GM23338 (cell line): ENCODE data around the gene BICDL2.
A peak's percentile ranks its signal among the peaks of the same experiment; 100 is the strongest.

Source experiments
- CREB1 ChIP-seq: fragments of 250-450 bp; sonication (Bioruptor Pico); IDR thresholded peaks from 2 replicates; pipeline ENCODE4 v1.5.0; 2020; ENCODE audit warnings: low read depth, mild to moderate bottlenecking, moderate library complexity
- EZH2 ChIP-seq: fragments of 200-600 bp; sonication (generic); IDR thresholded peaks from one replicate; pipeline ENCODE4 v1.8.0; 2017; ENCODE audit warnings: antibody characterized with exemption, mild to moderate bottlenecking, low read depth; ENCODE audit not compliant: unreplicated experiment
- EZH2phosphoT487 ChIP-seq: fragments of 200-600 bp; sonication (generic); IDR thresholded peaks from one replicate; pipeline ENCODE4 v1.8.1; 2018; ENCODE audit warnings: antibody characterized with exemption; ENCODE audit not compliant: unreplicated experiment
- JUNB ChIP-seq: IDR thresholded peaks from one replicate; pipeline ENCODE4 v1.6.1; 2016; ENCODE audit warnings: antibody characterized with exemption; ENCODE audit not compliant: unreplicated experiment
- POLR2AphosphoS5 ChIP-seq: IDR thresholded peaks from 2 replicates; pipeline ENCODE4 v1.6.1; 2016; ENCODE audit warnings: antibody characterized with exemption, low read depth
- STAT1 ChIP-seq: IDR thresholded peaks from one replicate; pipeline ENCODE4 v1.6.1; 2016; ENCODE audit warnings: antibody characterized with exemption; ENCODE audit not compliant: unreplicated experiment
- TF ChIP-seq, protein P1 (sequence below), 2 experiments: fragments of 200-600 bp in 1 of 2; sonication (generic) in 1 of 2; conservative IDR thresholded peaks; 2 replicates each; pipeline versions ENCODE4 v1.5.1 to v1.6.1; 2016 to 2017; ENCODE audit warnings: antibody characterized with exemption in 2 of 2, low read depth in 2 of 2, mild to moderate bottlenecking in 2 of 2, moderate library complexity in 1 of 2
- TF ChIP-seq, protein P2 (sequence below): IDR thresholded peaks from one replicate; pipeline ENCODE4 v1.6.1; 2018; ENCODE audit warnings: antibody characterized with exemption; ENCODE audit not compliant: unreplicated experiment
- TF ChIP-seq, protein P3 (sequence below): IDR thresholded peaks from 2 replicates; pipeline ENCODE4 v1.6.1; 2016; ENCODE audit warnings: antibody characterized with exemption

DNA sequence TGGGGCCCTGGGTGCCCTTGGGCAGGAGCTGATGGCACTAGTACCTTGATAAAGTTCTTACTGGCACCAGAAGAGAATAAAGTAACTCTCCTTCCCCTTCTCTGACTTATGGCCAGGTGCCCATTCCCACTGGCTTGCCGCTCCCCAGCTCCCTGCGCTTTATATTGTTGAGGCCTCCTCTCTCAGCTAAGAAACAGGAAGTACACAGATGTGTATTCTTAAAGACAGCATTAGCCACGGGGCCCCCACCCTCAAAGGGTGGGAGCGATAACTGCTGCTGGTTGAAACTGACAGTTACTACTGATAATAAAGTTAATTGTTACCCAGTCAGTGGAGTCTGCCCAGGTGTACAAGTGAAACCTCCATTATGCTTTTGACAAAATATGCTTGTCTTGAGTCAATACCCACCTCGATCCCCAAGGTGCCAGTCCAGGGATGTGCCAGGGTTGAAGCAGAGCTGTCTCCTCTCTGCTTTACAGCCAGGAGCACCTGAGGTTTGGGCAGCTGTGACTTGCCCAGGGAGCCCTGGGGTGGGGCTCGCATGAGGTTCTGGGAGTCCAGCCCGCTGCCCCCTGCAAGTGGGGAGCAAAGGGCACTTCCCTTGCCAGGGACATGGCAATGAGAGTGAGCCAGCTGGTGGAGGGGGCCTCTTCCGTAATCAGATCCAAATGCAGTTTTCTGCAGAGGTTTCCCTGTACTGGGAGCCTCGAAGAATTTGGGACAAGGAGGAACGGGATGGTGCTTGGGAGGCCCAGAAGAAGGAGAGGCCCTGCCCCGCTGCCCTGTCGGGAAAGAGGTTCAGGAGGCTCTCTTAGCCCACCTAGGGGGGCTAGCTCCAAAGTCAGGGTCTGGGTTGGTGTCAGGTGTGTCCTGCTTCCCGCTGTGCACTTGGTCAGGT, 29.4 kb downstream of the BICDL2 start:
- TF ChIP-seq, protein P1, sequence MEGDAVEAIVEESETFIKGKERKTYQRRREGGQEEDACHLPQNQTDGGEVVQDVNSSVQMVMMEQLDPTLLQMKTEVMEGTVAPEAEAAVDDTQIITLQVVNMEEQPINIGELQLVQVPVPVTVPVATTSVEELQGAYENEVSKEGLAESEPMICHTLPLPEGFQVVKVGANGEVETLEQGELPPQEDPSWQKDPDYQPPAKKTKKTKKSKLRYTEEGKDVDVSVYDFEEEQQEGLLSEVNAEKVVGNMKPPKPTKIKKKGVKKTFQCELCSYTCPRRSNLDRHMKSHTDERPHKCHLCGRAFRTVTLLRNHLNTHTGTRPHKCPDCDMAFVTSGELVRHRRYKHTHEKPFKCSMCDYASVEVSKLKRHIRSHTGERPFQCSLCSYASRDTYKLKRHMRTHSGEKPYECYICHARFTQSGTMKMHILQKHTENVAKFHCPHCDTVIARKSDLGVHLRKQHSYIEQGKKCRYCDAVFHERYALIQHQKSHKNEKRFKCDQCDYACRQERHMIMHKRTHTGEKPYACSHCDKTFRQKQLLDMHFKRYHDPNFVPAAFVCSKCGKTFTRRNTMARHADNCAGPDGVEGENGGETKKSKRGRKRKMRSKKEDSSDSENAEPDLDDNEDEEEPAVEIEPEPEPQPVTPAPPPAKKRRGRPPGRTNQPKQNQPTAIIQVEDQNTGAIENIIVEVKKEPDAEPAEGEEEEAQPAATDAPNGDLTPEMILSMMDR (conservative IDR thresholded peaks at IDR 0.05; ENCODE audit: low read depth in 2 of 2): peak in 1 of 2 experiments; percentile 24; a peak in 1 of 4 replicates
- no peak for TF ChIP-seq JUNB
- no peak for TF ChIP-seq POLR2AphosphoS5
- TF ChIP-seq, protein P2, sequence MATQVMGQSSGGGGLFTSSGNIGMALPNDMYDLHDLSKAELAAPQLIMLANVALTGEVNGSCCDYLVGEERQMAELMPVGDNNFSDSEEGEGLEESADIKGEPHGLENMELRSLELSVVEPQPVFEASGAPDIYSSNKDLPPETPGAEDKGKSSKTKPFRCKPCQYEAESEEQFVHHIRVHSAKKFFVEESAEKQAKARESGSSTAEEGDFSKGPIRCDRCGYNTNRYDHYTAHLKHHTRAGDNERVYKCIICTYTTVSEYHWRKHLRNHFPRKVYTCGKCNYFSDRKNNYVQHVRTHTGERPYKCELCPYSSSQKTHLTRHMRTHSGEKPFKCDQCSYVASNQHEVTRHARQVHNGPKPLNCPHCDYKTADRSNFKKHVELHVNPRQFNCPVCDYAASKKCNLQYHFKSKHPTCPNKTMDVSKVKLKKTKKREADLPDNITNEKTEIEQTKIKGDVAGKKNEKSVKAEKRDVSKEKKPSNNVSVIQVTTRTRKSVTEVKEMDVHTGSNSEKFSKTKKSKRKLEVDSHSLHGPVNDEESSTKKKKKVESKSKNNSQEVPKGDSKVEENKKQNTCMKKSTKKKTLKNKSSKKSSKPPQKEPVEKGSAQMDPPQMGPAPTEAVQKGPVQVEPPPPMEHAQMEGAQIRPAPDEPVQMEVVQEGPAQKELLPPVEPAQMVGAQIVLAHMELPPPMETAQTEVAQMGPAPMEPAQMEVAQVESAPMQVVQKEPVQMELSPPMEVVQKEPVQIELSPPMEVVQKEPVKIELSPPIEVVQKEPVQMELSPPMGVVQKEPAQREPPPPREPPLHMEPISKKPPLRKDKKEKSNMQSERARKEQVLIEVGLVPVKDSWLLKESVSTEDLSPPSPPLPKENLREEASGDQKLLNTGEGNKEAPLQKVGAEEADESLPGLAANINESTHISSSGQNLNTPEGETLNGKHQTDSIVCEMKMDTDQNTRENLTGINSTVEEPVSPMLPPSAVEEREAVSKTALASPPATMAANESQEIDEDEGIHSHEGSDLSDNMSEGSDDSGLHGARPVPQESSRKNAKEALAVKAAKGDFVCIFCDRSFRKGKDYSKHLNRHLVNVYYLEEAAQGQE: no peak
- TF ChIP-seq EZH2: no peak
- TF ChIP-seq CREB1 (CRISPR knock-in tag): no peak
- no peak for TF ChIP-seq EZH2phosphoT487
- TF ChIP-seq, protein P3, sequence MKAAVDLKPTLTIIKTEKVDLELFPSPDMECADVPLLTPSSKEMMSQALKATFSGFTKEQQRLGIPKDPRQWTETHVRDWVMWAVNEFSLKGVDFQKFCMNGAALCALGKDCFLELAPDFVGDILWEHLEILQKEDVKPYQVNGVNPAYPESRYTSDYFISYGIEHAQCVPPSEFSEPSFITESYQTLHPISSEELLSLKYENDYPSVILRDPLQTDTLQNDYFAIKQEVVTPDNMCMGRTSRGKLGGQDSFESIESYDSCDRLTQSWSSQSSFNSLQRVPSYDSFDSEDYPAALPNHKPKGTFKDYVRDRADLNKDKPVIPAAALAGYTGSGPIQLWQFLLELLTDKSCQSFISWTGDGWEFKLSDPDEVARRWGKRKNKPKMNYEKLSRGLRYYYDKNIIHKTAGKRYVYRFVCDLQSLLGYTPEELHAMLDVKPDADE: no peak
- no peak for TF ChIP-seq STAT1
